Measurements from ENCODE around the gene RSPH3.
"Not testable (repeated sequence)": the region's sequence is repeated elsewhere in the genome, so short reads cannot be mapped to it uniquely, and the experiment has no call there.

DNA sequence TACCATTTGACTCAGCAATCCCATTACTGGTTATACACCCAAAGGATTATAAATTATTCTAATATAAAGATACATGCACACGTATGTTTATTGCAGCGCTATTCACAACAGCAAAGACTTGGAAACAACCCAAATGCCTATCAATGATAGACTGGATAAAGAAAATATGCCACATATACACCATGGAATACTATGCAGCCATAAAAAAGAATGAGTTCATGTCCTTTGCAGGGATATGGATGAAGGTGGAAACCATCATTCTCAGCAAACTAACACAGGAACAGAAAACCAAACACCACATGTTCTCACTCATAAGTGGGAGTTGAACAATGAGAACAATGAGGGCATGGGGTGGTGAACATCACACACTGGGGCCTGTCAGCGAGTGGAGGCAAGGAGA, 48.0 kb downstream of the RSPH3 start:
- TF ChIP-seq, protein P1, sequence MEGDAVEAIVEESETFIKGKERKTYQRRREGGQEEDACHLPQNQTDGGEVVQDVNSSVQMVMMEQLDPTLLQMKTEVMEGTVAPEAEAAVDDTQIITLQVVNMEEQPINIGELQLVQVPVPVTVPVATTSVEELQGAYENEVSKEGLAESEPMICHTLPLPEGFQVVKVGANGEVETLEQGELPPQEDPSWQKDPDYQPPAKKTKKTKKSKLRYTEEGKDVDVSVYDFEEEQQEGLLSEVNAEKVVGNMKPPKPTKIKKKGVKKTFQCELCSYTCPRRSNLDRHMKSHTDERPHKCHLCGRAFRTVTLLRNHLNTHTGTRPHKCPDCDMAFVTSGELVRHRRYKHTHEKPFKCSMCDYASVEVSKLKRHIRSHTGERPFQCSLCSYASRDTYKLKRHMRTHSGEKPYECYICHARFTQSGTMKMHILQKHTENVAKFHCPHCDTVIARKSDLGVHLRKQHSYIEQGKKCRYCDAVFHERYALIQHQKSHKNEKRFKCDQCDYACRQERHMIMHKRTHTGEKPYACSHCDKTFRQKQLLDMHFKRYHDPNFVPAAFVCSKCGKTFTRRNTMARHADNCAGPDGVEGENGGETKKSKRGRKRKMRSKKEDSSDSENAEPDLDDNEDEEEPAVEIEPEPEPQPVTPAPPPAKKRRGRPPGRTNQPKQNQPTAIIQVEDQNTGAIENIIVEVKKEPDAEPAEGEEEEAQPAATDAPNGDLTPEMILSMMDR (IDR thresholded peaks at IDR 0.05) = not testable (repeated sequence)
- not testable (repeated sequence) for TF ChIP-seq POLR2A (IDR thresholded peaks at IDR 0.05)
